ENCODE data around the gene FAM120B. TPM values are rescaled to one million over a fixed set of nuclear protein-coding genes. Genes with fewer than 3 reads are reported as not detected.

FAM120B gene
- total and polyA plus RNA-seq, 2 experiments from 2014 or later = 17.1 to 29.1 TPM

GRCh38 chr6:170289180-170289931 lies 17.2 kb upstream of the FAM120B start:
- TF ChIP-seq EZH2phosphoT487 (IDR thresholded peaks at IDR 0.05; ENCODE audit: insufficient read depth, low read depth) = no peak
- TF ChIP-seq EZH2 (IDR thresholded peaks at IDR 0.05; ENCODE audit: insufficient read depth, poor library complexity, severe bottlenecking) = no peak
- Histone ChIP-seq H3K9me2 (ENCODE audit: insufficient read depth) (no peaks in the 10 kb centered on the region), H3K36me3 (ENCODE audit: low read depth) (no peaks in the 10 kb centered on the region), H3K9ac (peak overlapping the region; percentile 59; the same call in 1 of the 2 replicates), H3K4me3 (peak overlapping the region; percentile 95), H3K4me2 (ENCODE audit: unreplicated experiment) (peak overlapping the region; percentile 80), H3K79me2 (ENCODE audit: insufficient read depth) (no peaks in the 10 kb centered on the region), H3K9me3 (ENCODE audit: low read depth) (no peaks in the 10 kb centered on the region), H2AFZ (peak overlapping the region; percentile 92), H3K27ac (no peak overlapping the region), H3K27me3 (replicated peaks; ENCODE audit: insufficient read depth) (peaks cover 34% of the 10 kb centered on the region), H3F3A (ENCODE audit: insufficient read depth) (peaks cover 12% of the 10 kb centered on the region; the same call in 1 of the 2 replicates), H4K20me1 (ENCODE audit: insufficient read depth) (no peaks in the 10 kb centered on the region), H3K4me1 (ENCODE audit: insufficient read depth) (no peaks in the 10 kb centered on the region)
- DNase-seq = peak; percentile 18
- in situ Hi-C loops (cut with MboI) = no loop called here
- 30 to 46% methylated on average over 58 to 83 of the region's 85 CpGs for WGBS, 2 experiments (ENCODE audit: low coverage in 1 of 2, low lambda C conversion rate in 2 of 2, missing lambda C conversion rate in 2 of 2)

DNA sequence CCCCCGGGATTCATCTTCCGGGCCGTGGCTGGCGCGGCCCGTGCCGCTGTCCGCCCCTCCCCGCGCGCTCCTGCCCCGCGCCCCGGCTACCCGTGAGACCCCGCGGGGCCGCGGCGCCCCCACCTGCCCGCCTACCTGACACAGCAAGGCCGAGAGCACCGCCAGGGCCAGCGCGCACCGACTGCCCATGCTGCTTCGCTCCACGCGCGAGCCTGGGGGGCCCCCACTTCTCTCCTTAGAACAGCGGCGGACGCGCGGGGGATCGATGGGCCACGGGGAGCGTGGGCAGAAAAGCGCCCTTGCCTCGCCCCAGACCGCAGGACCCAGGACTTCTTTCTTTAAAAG lies 16.6 kb upstream of the FAM120B start:
- peaks cover 40% of the 10 kb centered on the region for H3K27me3 ChIP-seq (replicated peaks; ENCODE audit: insufficient read depth)
- H3K27ac ChIP-seq = no peak overlapping the region
- 2 to 3% methylated on average over 22 to 31 of the region's 41 CpGs for WGBS, 2 experiments (ENCODE audit: low coverage in 1 of 2, low lambda C conversion rate in 2 of 2, missing lambda C conversion rate in 2 of 2)
- no peaks in the 10 kb centered on the region for H3K36me3 ChIP-seq (ENCODE audit: low read depth)
- no peaks in the 10 kb centered on the region for H3K9me3 ChIP-seq (ENCODE audit: low read depth)
- peak overlapping the region; percentile 80 for H3K4me2 ChIP-seq (ENCODE audit: unreplicated experiment)
- no peaks in the 10 kb centered on the region for H3K79me2 ChIP-seq (ENCODE audit: insufficient read depth)
- TF ChIP-seq EZH2phosphoT487 (IDR thresholded peaks at IDR 0.05; ENCODE audit: insufficient read depth, low read depth) (no peak), EZH2 (IDR thresholded peaks at IDR 0.05; ENCODE audit: insufficient read depth, poor library complexity, severe bottlenecking) (no peak)
- in situ Hi-C loops (cut with MboI) = no loop called here
- peak overlapping the region; percentile 95 for H3K4me3 ChIP-seq
- no peaks in the 10 kb centered on the region for H3K4me1 ChIP-seq (ENCODE audit: insufficient read depth)
- H4K20me1 ChIP-seq (ENCODE audit: insufficient read depth) = no peaks in the 10 kb centered on the region
- H3K9me2 ChIP-seq (ENCODE audit: insufficient read depth) = no peaks in the 10 kb centered on the region
- no peak for DNase-seq
- H2AFZ ChIP-seq = peak overlapping the region; percentile 92
- peaks cover 12% of the 10 kb centered on the region; the same call in 1 of the 2 replicates for H3F3A ChIP-seq (ENCODE audit: insufficient read depth)
- H3K9ac ChIP-seq = peak overlapping the region; percentile 59

GRCh38 chr6:170290296-170291128 lies 16.0 kb upstream of the FAM120B start, which contains the start of gene DLL1:
DLL1 (minus strand) TSS chr6:170291078; CDS start chr6:170290139, 939 bp downstream.
- Histone ChIP-seq H3K36me3 (ENCODE audit: low read depth) (no peaks in the 10 kb centered on the region), H3F3A (ENCODE audit: insufficient read depth) (peaks cover 12% of the 10 kb centered on the region; the same call in 1 of the 2 replicates), H3K9me3 (ENCODE audit: low read depth) (no peaks in the 10 kb centered on the region), H3K27me3 (replicated peaks; ENCODE audit: insufficient read depth) (peaks cover 46% of the 10 kb centered on the region), H3K4me3 (peak within 1 kb of the TSS; percentile 95), H3K79me2 (ENCODE audit: insufficient read depth) (no peaks in the 10 kb centered on the region), H4K20me1 (ENCODE audit: insufficient read depth) (no peaks in the 10 kb centered on the region), H3K4me1 (ENCODE audit: insufficient read depth) (no peaks in the 10 kb centered on the region), H3K4me2 (ENCODE audit: unreplicated experiment) (peak within 1 kb of the TSS; percentile 80), H2AFZ (peak within 1 kb of the TSS; percentile 92), H3K27ac (no peak within 1 kb of the TSS), H3K9ac (peak within 1 kb of the TSS; percentile 59), H3K9me2 (ENCODE audit: insufficient read depth) (no peaks in the 10 kb centered on the region)
- DNase-seq = peak; percentile 70
- WGBS, 2 experiments (ENCODE audit: low coverage in 1 of 2, low lambda C conversion rate in 2 of 2, missing lambda C conversion rate in 2 of 2) = 1% methylated on average over 61 to 76 of the region's 83 CpGs
- in situ Hi-C loops (cut with MboI) = no loop called here
- TF ChIP-seq EZH2 (IDR thresholded peaks at IDR 0.05; ENCODE audit: insufficient read depth, poor library complexity, severe bottlenecking) = no peak

DNA sequence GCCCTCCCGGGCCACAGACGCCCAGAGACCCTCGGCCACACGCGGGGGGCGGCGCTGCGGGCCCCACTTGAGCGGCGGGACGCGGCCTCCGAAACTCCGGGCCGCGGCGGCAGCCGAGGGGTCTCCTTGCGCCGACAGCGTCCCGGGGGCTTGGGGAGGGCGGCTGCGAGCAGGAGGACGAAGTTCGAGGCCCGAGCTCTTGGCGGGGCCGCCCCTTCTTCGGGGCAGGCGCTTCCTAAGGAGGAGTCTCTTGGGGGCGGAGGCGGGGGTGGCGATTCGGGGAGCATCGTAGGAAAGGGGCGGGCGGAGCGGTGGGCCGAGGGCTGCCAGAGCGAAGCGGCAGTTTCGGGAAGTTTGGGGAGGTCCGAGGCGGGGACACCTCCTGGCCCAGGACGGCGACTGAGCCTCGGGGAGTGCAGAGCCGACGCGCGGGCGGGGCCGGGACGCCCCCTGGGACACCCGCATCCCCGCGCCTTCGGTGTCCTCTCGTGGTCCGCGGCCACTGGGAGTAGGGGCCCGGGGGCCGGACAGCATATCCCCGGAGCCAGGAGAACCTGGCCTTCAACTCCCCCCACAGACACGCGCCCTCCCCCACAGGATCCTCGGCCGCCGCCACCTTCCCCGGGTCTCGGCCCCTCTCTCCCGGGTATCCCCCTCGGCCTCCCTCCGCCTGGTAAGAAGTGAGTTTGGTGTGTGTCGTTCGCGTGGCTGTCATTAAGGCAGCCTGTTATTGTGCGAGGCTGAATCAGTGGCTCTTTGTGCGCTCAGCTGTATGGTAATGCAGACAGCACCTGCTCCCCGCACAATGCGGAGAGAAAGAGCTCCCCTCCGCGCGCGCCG lies 15.1 kb upstream of the FAM120B start:
- peak; percentile 39 for DNase-seq
- peaks cover 56% of the 10 kb centered on the region for H3K27me3 ChIP-seq (replicated peaks; ENCODE audit: insufficient read depth)
- TF ChIP-seq EZH2 (IDR thresholded peaks at IDR 0.05; ENCODE audit: insufficient read depth, poor library complexity, severe bottlenecking) (no peak), EZH2phosphoT487 (IDR thresholded peaks at IDR 0.05; ENCODE audit: insufficient read depth, low read depth) (0 out of 2 replicates have a peak, but pooled peaks have one; percentile 15)
- H3K79me2 ChIP-seq (ENCODE audit: insufficient read depth) = no peaks in the 10 kb centered on the region
- H3K4me1 ChIP-seq (ENCODE audit: insufficient read depth) = 0 out of 2 replicates have a peak, but pooled peaks cover 6% of the 10 kb centered on the region
- H3K27ac ChIP-seq = no peak overlapping the region
- H2AFZ ChIP-seq = peak overlapping the region; percentile 69; the same call in 1 of the 2 replicates
- H3F3A ChIP-seq (ENCODE audit: insufficient read depth) = peaks cover 12% of the 10 kb centered on the region; the same call in 1 of the 2 replicates
- no peaks in the 10 kb centered on the region for H3K9me2 ChIP-seq (ENCODE audit: insufficient read depth)
- H3K9me3 ChIP-seq (ENCODE audit: low read depth) = no peaks in the 10 kb centered on the region
- H3K36me3 ChIP-seq (ENCODE audit: low read depth) = no peaks in the 10 kb centered on the region
- in situ Hi-C loops (cut with MboI) = no loop called here
- no peaks in the 10 kb centered on the region for H4K20me1 ChIP-seq (ENCODE audit: insufficient read depth)
- H3K4me2 ChIP-seq (ENCODE audit: unreplicated experiment) = peak overlapping the region; percentile 48
- H3K9ac ChIP-seq = no peak overlapping the region
- WGBS, 2 experiments (ENCODE audit: low coverage in 1 of 2, low lambda C conversion rate in 2 of 2, missing lambda C conversion rate in 2 of 2) = 2 to 5% methylated on average over 39 to 79 of the region's 87 CpGs
- H3K4me3 ChIP-seq = peak overlapping the region; percentile 60
